Activated naive CD4-positive, alpha-beta T cell (primary cell): ENCODE results near the gene SNRPD3.
"Not testable (repeated sequence)": the region's sequence is repeated elsewhere in the genome, so short reads cannot be mapped to it uniquely, and the experiment has no call there.

Source experiments
- DNase-seq, 4 experiments: peaks; one replicate each; lab custom pipeline; 2025; lab: John Stamatoyannopoulos, UW

SNRPD3 gene

DNA sequence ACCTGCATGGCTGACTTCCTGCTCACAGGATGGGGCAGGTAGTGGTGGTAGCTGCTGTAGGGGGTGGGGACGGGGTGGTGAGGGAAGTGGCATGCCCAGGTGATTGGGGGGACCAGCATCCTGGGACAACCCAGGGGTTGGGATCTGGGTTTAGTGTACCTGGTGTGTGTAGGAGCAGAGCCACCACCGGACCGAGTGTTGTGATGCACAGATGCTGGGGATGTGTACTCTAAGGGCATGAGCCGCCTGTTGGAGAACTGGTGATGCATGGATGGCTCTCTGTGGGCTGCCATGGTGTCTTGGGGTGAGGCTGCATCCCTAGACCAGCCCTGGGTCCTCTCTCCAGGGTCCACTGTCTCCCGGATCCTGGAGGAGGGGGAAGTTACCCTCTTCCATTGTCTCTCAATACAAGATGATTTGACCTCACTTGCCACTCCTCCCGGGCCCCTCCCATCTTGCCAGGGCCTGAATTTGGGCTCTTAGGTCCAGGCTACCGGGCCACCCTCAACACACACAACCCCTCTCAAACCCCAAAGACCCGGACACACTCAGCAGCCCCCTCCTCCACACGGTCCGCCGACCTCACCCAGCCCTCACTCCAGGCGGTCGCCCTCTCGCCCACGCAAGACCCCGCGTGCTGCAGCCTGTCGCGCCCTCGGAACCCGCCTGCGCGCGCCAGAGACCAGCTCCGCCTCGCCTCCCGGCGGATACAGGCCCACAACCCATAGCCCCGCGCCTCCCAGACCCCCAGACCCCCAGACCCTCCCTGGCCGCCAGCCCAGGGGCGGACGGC, 36.5 kb downstream of the SNRPD3 start:
- DNase-seq, result no peak

DNA sequence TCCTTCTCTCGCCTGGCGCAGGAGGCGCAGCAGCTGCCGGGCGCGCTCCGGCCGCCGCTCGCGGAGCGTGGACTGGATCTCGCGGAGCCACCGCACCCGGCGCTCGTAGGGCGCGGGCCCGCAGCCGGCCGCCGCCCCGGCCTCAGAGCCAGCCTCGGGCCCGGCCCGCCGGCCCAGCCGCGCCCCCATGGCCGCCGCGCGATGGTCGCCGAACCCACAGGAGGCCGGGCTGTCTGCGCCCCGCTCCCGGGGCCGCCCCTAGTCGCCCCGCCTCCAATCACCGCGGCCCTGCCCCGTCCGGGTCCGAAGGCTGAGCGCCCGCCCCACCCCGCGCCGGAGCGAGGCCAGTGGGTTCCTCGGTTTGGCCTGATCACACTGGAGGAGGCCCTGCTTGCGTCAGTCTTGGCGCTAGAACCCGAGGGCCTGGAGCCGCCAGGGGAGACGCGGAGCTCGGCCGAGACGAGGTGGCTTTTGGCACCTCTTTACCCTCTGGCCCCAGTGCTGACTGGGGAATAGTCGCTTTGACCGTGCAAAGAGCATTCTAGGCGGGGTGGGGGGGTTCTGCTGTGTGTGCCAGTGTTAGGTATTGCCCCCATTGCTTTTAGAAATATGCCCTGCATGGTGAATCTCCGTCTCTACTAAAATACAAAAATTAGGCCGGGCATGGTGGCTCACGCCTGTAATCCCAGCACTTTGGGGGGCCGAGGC, 37.2 kb downstream of the SNRPD3 start, which contains the start of gene LRRC75B:
TSS of gene LRRC75B (minus strand) at position 223 of the 708 bp plus-strand sequence. CDS start at position 189, 34 bp downstream.
- no peak for DNase-seq

DNA sequence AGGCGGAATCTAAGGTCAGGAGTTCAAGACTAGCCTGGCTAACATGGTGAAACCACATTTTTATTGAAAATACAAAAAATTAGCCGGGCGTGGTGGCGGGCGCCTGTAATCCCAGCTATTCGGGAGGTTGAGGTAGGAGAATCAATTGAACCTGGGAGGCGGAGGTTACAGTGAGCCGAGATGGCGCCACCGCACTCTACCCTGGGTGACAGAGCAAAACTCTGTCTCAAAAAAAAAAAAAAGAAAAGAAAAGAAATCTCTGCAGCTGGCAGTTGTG, 37.7 kb downstream of the SNRPD3 start:
- not testable (repeated sequence) for DNase-seq

GRCh38 chr22:24593836-24594568, 38.2 kb downstream of the SNRPD3 start:
- DNase-seq, result no peak

DNA sequence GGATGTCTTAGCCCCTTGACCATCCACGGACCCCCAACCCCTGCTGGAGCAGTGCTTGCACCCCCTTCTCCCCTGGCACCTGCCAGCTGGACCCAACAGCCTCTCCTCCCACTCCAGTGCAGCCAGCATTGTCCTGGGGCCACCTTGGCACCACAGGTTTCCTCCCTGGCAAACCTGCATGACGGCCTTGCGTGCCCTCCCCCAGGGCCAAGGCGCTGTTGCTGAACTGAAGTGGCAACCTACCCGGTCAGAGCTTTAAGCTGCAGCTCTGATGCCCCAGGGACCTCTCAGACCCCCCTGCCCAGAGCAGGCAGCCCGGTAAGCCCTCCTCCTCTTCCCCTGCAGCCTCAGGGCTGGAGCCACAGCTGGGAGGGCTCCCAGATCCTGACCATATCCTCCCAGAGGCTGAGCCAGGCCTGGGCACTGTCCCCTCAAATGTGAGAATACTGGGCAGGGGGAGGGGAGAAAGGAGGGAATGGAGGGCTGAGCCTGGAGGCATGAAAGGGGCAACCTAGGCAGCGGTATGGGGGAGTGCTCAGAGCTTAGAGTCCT, 38.8 kb downstream of the SNRPD3 start:
- no peak for DNase-seq

- no peak for DNase-seq
Measured at GRCh38 chr22:24595228-24595627, 39.4 kb downstream of the SNRPD3 start.

DNA sequence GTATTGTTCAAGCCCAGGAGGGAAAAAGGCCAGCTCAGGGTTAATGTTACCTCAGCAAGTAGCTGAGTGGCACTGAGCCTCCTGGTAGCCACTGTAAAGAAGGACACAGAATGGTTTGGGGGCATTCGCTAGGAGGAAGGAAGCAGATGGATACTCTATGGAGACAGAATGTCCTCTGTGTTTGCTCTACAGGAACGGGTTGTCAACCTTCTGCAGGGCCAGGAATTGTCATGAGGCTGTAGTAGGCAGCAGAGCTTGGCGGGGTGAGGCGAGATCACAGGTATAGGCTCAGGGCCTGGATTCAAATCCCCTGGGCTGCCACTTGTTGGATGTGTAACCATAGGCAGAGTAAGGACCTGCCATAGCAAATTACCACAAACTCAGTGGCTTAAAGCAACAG, 40.1 kb downstream of the SNRPD3 start:
- no peak for DNase-seq

- DNase-seq, result not testable (repeated sequence)
Measured at GRCh38 chr22:24597076-24597475, 41.3 kb downstream of the SNRPD3 start.

DNA sequence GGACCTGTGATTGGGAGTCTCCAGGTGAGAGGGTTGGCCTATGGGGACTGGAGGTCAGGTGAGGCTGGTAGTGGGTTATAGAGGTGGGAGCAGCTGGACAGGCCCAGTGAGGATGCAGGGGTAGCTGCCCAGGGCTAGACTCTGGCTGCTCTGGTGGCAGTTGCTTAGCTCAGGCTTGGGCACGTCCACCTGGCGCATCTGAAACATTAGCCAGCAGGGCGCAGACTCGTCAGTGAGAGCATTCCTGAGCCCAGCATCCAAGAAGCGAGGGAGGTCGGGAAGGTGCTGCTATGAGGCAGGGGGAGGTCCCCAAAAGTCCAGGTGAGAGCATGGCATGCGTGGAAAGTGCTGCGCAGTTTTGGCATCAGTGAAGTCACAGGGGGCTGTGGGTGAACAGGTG, 43.7 kb downstream of the SNRPD3 start:
- no peak for DNase-seq

DNA sequence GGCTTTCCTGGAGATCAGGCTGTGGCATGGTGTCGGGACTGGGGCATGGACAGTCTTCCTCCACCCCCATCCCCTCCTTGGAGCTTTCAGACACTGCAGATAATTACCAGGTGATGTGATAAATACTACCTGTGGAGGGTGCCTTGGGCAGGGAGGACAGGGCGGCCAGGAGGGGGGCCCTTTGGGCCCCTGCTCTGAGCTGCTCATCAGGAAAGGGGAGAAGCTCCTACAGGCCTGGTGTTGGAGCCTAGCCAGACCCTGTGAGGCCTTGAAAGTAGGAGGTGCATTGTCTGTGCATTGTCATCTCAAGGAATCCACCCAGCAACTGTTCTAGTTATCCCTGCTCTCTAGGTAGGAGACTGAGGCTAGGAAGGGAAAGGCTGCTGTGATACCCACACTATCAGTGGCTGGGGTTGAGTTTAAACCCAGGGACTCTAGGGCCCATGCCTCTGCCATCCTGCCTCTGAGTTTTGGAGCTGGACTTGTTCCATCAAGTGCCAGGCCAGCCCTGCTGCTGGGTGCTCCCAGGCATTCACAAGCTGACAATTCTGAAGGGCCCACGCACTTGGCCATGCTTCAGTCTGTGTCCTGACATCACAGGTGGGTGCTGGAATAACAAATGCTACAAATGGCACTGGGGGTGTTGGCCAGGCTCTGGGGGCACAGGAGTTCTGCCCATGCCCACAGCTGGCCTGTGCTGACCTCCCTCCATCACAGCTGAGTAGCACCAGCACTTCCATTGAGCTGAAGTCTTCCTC, 44.3 kb downstream of the SNRPD3 start:
- DNase-seq, result not testable (repeated sequence)

GRCh38 chr22:24601217-24602104, 45.7 kb downstream of the SNRPD3 start:
- no peak for DNase-seq

DNA sequence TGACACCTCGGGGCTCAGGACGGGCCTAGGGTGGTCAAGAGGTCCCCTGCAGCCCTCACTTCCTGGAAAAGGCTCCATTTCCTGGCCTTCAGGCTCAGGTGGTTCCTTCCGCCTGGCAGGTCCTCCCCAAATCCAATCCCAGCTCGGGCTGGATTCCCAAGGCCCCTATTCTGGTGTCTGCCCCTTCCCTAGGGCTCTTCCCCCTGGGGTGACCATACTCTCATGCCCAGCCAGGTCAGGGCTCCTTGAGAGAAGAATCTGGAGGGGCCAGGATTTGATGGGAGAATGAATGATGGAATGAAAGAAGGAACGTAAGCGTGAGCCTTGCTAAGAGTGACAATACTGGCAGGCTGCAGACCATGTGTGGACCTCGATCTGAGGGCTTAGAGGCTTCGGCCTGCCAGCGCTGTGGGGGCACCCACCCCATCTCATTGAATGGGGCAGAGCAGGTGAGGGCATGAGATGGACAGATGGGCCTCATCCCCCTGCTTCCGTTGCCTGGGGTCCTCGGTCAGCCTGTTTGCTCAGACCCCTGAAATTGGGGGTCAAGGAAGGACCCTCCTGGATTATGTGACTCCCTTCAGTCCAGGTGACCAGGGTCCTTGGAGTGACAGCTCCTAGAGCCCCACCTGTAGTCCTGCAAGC, 46.4 kb downstream of the SNRPD3 start:
- DNase-seq, result not testable (repeated sequence)

- DNase-seq, result not testable (repeated sequence)
Measured at GRCh38 chr22:24602847-24603769, 47.3 kb downstream of the SNRPD3 start, which contains the start of gene GGT1. TSS of gene GGT1 (plus strand) at chr22:24603193. CDS start at chr22:24611082, 7,889 bp downstream.

DNA sequence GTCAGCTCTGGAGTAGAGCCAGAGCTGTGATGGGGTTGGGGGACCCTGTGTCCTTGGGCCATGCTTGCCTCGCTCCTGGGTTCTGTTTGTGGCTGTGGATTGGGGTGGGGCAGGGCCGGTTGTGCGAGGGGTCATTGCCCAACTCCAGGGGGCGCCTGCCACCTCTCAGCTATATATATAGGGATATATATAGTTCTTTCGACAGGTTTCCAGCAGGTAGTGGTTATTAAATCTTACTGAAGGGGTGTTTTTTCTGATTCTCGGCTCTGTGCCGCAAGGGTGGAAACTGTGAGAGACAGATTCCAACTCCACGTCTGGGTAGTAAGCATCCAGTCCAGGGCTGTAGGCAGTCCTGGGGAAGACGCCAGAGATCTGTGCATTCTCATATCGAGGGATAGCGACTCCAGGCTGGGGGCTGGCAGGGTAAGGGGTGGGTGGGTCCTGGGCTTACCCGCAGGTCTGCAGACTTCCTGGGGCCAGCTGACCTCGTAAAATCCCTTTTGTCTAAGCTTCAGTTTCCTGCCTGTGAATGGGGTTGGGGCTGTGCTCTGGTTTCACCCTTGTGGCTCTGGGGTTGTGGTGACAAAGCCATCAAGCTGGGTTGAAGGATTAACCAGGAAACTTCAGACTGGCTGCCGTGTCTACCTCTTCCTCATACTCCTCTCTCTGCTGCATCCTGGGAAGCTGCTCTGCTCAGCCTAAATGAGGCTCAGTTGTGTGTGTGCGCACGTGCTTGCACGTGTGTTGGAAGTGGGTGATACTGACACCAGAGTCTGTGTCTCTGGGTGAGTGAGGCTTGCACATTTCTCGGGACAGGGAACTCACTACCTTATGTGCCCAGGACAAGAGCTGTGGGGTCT, 48.2 kb downstream of the SNRPD3 start:
- not testable (repeated sequence) for DNase-seq

DNA sequence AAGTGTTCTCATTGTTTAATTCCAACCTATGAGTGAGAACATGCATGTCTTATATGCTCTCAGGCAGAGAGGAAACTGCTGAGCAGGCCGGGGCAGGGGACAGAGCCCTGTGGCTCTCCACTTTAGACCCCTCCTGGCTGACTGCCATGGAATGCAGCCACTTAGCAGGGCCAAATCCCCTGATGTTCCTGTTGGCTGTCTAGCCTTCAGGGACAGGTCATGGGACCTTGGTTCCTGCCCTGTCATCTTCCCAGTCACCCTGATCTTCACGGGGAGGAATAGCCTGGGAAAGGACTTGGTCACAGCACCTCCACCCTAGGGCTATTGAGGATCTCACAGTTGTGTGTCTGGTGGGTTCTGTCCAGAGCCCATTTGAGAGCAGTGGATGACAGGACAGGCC, 50.5 kb downstream of the SNRPD3 start:
- not testable (repeated sequence) for DNase-seq

DNA sequence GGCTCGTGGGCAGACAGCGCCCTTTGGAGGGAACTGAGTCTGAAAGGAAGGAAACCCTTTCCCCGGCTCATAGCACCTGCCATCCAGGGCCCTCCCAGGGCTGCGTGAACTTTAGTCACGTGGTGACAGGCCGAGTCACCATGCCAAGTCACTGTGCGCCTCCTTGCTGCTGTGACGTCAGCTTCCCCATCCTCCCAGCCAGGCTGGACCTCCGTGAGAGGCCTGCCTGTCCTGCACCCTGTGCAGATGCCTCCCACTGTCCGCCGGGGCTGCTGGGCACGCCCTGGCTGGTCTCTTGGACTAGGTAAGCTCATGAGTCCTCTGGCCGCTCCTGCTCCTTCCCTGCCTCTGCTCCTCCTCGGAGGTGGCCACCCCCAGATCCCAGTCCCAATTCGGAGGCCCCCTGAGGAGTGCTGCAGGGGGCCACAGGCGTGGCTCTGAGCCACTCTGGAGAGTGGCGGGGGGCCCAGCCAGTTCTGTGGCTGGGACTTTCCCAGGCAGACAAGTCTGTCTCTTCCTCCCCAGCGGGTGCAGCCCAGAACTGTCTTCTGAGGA, 51.7 kb downstream of the SNRPD3 start:
- DNase-seq, result not testable (repeated sequence)

GRCh38 chr22:24608327-24608726, 52.5 kb downstream of the SNRPD3 start:
- DNase-seq, result not testable (repeated sequence)

DNA sequence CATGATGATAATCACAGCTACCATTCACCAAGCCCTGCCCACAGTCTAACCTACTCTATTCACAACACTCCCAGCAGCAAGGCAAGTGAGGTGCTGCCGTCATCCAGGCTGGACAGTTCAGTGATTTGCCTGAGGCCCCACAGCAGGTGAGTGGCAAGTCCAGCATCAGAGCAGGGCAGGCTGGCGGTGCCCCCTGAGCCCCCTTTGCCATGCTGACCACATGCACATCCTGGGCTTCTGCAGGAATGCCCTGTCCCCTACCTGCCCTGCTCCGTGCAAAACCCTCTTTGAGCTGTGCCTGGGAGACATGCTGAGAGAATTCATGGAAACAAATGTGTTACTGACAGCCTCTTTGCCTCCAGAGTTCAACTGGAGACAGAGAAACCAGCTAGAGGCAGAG, 54.1 kb downstream of the SNRPD3 start:
- not testable (repeated sequence) for DNase-seq
